Measurements from ENCODE around the gene NALF2.

NALF2 gene

GRCh38 chrX:69541956-69542355 lies 37.8 kb downstream of the NALF2 start:
- DNase-seq (ENCODE audit: insufficient read length, low spot score) (no peak), FAIRE-seq (no peak)
- TF ChIP-seq POLR2A (IDR thresholded peaks at IDR 0.05; ENCODE audit: low read depth, low read length) = no peak

GRCh38 chrX:69543572-69543971 lies 39.4 kb downstream of the NALF2 start:
- DNase-seq (ENCODE audit: insufficient read length, low spot score) (no peak), FAIRE-seq (no peak)
- no peak for TF ChIP-seq POLR2A (IDR thresholded peaks at IDR 0.05; ENCODE audit: low read depth, low read length)

- TF ChIP-seq POLR2A (IDR thresholded peaks at IDR 0.05; ENCODE audit: low read depth, low read length) = no peak
- DNase-seq (ENCODE audit: insufficient read length, low spot score) (no peak), FAIRE-seq (no peak)
These were observed 42.3 kb downstream of the NALF2 start for GRCh38 chrX:69546417-69546816.

- no peak for TF ChIP-seq POLR2A (IDR thresholded peaks at IDR 0.05; ENCODE audit: low read depth, low read length)
- FAIRE-seq (no peak), DNase-seq (ENCODE audit: insufficient read length, low spot score) (no peak)
These were observed 42.9 kb downstream of the NALF2 start for GRCh38 chrX:69546978-69547377.

GRCh38 chrX:69551421-69552009 lies 47.4 kb downstream of the NALF2 start:
- FAIRE-seq (no peak), DNase-seq (ENCODE audit: insufficient read length, low spot score) (no peak)
- no peak for TF ChIP-seq POLR2A (IDR thresholded peaks at IDR 0.05; ENCODE audit: low read depth, low read length)

- DNase-seq (ENCODE audit: insufficient read length, low spot score) (no peak), FAIRE-seq (no peak)
- no peak for TF ChIP-seq POLR2A (IDR thresholded peaks at IDR 0.05; ENCODE audit: low read depth, low read length)
These were observed 48.4 kb downstream of the NALF2 start for GRCh38 chrX:69552512-69552911.

All from H54 (cell line).